Osteoblast (primary cell): ENCODE results near the gene HMGA1. TPM values are rescaled to one million over a fixed set of nuclear protein-coding genes. Genes with fewer than 3 reads are reported as not detected.
A peak's percentile ranks its signal among the peaks of the same experiment; 100 is the strongest.

ENCODE experiments used
- DNase-seq: peaks from one replicate; pipeline ENCODE4 v3.0.0; 2011; ENCODE audit warnings: low spot score, mixed read lengths; ENCODE audit not compliant: insufficient read length; ENCODE audit errors: missing footprints
- H2AFZ ChIP-seq: 2 replicates; pipeline ENCODE4 v1.6.0; 2011; ENCODE audit warnings: mild to moderate bottlenecking, low read length
- H3K27ac ChIP-seq: 2 replicates; pipeline ENCODE4 v1.5.1; 2011; ENCODE audit warnings: mild to moderate bottlenecking, low read depth, low read length, moderate library complexity
- H3K27me3 ChIP-seq: 2 replicates; pipeline ENCODE4 v1.6.0; 2012; ENCODE audit warnings: mild to moderate bottlenecking, control low read depth, inconsistent platforms, low read length, moderate library complexity; ENCODE audit not compliant: insufficient read depth
- H3K36me3 ChIP-seq: 2 replicates; pipeline ENCODE4 v1.5.1; 2011; ENCODE audit warnings: mild to moderate bottlenecking, low read length, control low read depth, moderate library complexity; ENCODE audit not compliant: insufficient read depth
- H3K4me1 ChIP-seq: 2 replicates; pipeline ENCODE4 v1.5.1; 2011; ENCODE audit warnings: mild to moderate bottlenecking, low read length, control low read depth, moderate library complexity; ENCODE audit not compliant: insufficient read depth
- H3K4me2 ChIP-seq: 2 replicates; pipeline ENCODE4 v1.6.0; 2011; ENCODE audit warnings: mild to moderate bottlenecking, low read length; ENCODE audit not compliant: insufficient read depth
- H3K4me3 ChIP-seq: fragments of 200-600 bp; sonication (generic); 3 replicates; pipeline ENCODE4 v1.5.1; 2012; ENCODE audit warnings: mild to moderate bottlenecking, low read length, inconsistent platforms; ENCODE audit not compliant: insufficient read depth
- H3K79me2 ChIP-seq: 2 replicates; pipeline ENCODE4 v1.6.0; 2012; ENCODE audit warnings: mild to moderate bottlenecking, low read length, control low read depth, inconsistent platforms; ENCODE audit not compliant: insufficient read depth
- H3K9me3 ChIP-seq: 2 replicates; pipeline ENCODE4 v1.5.1; 2011; ENCODE audit warnings: low read depth, low read length, control low read depth
- H4K20me1 ChIP-seq: 2 replicates; pipeline ENCODE4 v1.6.0; 2012; ENCODE audit warnings: mild to moderate bottlenecking, low read length, control low read depth; ENCODE audit not compliant: insufficient read depth
- CTCF ChIP-seq: IDR thresholded peaks from 2 replicates; pipeline ENCODE4 v1.5.1; 2011; ENCODE audit warnings: mild to moderate bottlenecking, low read depth, low read length, moderate library complexity; ENCODE audit errors: extremely low read depth
- total RNA-seq: library from RNA; depleted of rRNA; stranded (reverse); fragments of >200 nt; gene quantifications from 2 replicates; pipeline ENCODE4 v1.2.3, GENCODE V29; 2012

The HMGA1 gene
- 59.4 and 82.8 TPM in 2 replicates for total RNA-seq

- H3K4me2 ChIP-seq, result peak within 1 kb of the TSS; percentile 82
- H3K4me3 ChIP-seq, result peak within 1 kb of the TSS; percentile 85
- no peak for TF ChIP-seq CTCF
- H3K27me3 ChIP-seq, result no peaks in the 10 kb centered on the region
- peaks cover 28% of the 10 kb centered on the region for H3K4me1 ChIP-seq
- H3K36me3 ChIP-seq, result peaks cover 16% of the 10 kb centered on the region
- H3K79me2 ChIP-seq, result peaks cover 37% of the 10 kb centered on the region
- no peaks in the 10 kb centered on the region for H3K9me3 ChIP-seq
- H4K20me1 ChIP-seq, result peaks cover 6% of the 10 kb centered on the region
- H3K27ac ChIP-seq, result peak within 1 kb of the TSS; percentile 48
- peak; percentile 100 for DNase-seq
- peak within 1 kb of the TSS; percentile 56 for H2AFZ ChIP-seq
Observed at GRCh38 chr6:34236443-34237315, at the start of gene HMGA1. Gene HMGA1, plus strand, starts transcription at chr6:34236873. Its CDS starts 3,908 bp downstream, at chr6:34240781.

GRCh38 chr6:34189806-34190503 is 46.7 kb upstream of the HMGA1 start:
- Histone ChIP-seq H4K20me1 (no peaks in the 10 kb centered on the region), H3K4me3 (no peak overlapping the region), H3K27me3 (no peaks in the 10 kb centered on the region), H2AFZ (no peak overlapping the region), H3K79me2 (no peaks in the 10 kb centered on the region), H3K27ac (no peak overlapping the region), H3K36me3 (no peaks in the 10 kb centered on the region), H3K4me1 (no peaks in the 10 kb centered on the region), H3K4me2 (no peak overlapping the region), H3K9me3 (no peaks in the 10 kb centered on the region)
- no peak for TF ChIP-seq CTCF
- no peak for DNase-seq

- Histone ChIP-seq H2AFZ (no peak overlapping the region), H3K36me3 (no peaks in the 10 kb centered on the region), H3K4me1 (no peaks in the 10 kb centered on the region), H3K4me3 (no peak overlapping the region), H3K27ac (no peak overlapping the region), H4K20me1 (no peaks in the 10 kb centered on the region), H3K79me2 (no peaks in the 10 kb centered on the region), H3K27me3 (no peaks in the 10 kb centered on the region), H3K4me2 (no peak overlapping the region), H3K9me3 (no peaks in the 10 kb centered on the region)
- no peak for TF ChIP-seq CTCF
- DNase-seq, result no peak
Observed at GRCh38 chr6:34190504-34191122, 46.1 kb upstream of the HMGA1 start.
